Spleen (tissue), 11 donors: Measurements from ENCODE around the gene DYNLL1. TPM values are rescaled to one million over a fixed set of nuclear protein-coding genes. Genes with fewer than 3 reads are reported as not detected.

Experiments
- DNase-seq: peaks from one replicate; pipeline ENCODE4 v3.0.0-alpha.2; 2020
- H3K27ac ChIP-seq, 8 donors: fragments of 200-600 bp; sonication (generic) in 7 of 8; 1 replicate in 4 of 8; 2 replicates in 4 of 8; pipeline versions ENCODE4 v1.5.0 to v1.8.0; 2016 to 2021; ENCODE audit warnings: inconsistent platforms in 4 of 8, mild to moderate bottlenecking in 4 of 8, moderate library complexity in 1 of 8
- H3K27me3 ChIP-seq, 7 donors: fragments of 200-600 bp; sonication (generic) in 6 of 7; replicated peaks in 1 of 7; 1 replicate in 4 of 7; 2 replicates in 3 of 7; pipeline versions ENCODE4 v1.5.0 to v1.8.0; 2016 to 2021; ENCODE audit warnings: inconsistent platforms in 3 of 7, mild to moderate bottlenecking in 1 of 7
- H3K36me3 ChIP-seq, 6 donors: fragments of 200-600 bp; sonication (generic) in 5 of 6; 1 replicate in 4 of 6; 2 replicates in 2 of 6; pipeline versions ENCODE4 v1.5.0 to v1.8.0; 2016 to 2021; ENCODE audit warnings: inconsistent platforms in 2 of 6
- H3K4me1 ChIP-seq, 6 donors: fragments of 200-600 bp; sonication (generic) in 5 of 6; 1 replicate in 3 of 6; 2 replicates in 3 of 6; pipeline versions ENCODE4 v1.5.0 to v1.8.0; 2016 to 2021; ENCODE audit warnings: inconsistent platforms in 3 of 6
- H3K4me3 ChIP-seq, 8 donors: fragments of 200-600 bp; sonication (generic) in 7 of 8; 1 replicate in 4 of 8; 2 replicates in 4 of 8; pipeline versions ENCODE4 v1.5.0 to v1.8.0; 2016 to 2021; ENCODE audit warnings: inconsistent platforms in 4 of 8, mild to moderate bottlenecking in 4 of 8, moderate library complexity in 2 of 8
- H3K9me3 ChIP-seq, 8 donors: fragments of 200-600 bp; sonication (generic) in 7 of 8; 1 replicate in 4 of 8; 2 replicates in 4 of 8; pipeline versions ENCODE4 v1.5.0 to v1.8.0; 2016 to 2021; ENCODE audit warnings: inconsistent platforms in 4 of 8
- POLR2A ChIP-seq, 3 donors: fragments of 450-650 bp; IDR thresholded peaks; one replicate each; pipeline ENCODE4 v1.5.1; 2017; ENCODE audit warnings: antibody characterized with exemption in 3 of 3, mild to moderate bottlenecking in 1 of 3
- POLR2AphosphoS5 ChIP-seq, 3 donors: sonication (generic); formaldehyde crosslinking; IDR thresholded peaks; one replicate each; pipeline ENCODE4 v1.5.1; 2017; ENCODE audit warnings: antibody characterized with exemption in 3 of 3
- WGBS, 5 donors: extraction: QIAGEN DNeasy Blood & Tissue Kit in 3 of 5; methylation state at CpG; one replicate each; pipeline versions ENCODE4 v1.1.5 to v1.1.7; 2013 to 2018; 5-methylcytosine and 5-hydroxymethylcytosine counted together
- intact Hi-C: fragments of 100-400 bp; cut with DNase I; formaldehyde crosslinking; loops from one replicate; pipeline ENCODE4 v1.15.0; 2023; ENCODE audit warnings: low total_unique reads
- polyA plus RNA-seq, 3 donors: library from polyadenylated mRNA; stranded (reverse); fragments of 200-250 nt; gene quantifications; one replicate each; pipeline ENCODE4 v1.2.1, GENCODE V29; 2013
- total RNA-seq, 7 donors: library from RNA; depleted of rRNA in 3 of 7; stranded (reverse); fragments of >200 nt in 3 of 7; fragmentation: NEBNext Ultra II Directional in 4 of 7; extraction: Animal tissue kit (Norgen Biotek cat#: 25700) in 4 of 7; gene quantifications; one replicate each; pipeline versions ENCODE4 v1.1.0 to v1.2.1, GENCODE V29; 2016 to 2021
- TF ChIP-seq, protein P1 (sequence below), 11 experiments: fragments of 200-600 bp in 7 of 11; fragments of 450-650 bp in 4 of 11; sonication (generic) in 4 of 11; IDR thresholded peaks in 8 of 11; conservative IDR thresholded peaks in 3 of 11; 1 replicate in 7 of 11; 2 replicates in 4 of 11; pipeline versions ENCODE4 v1.4.0 to v1.8.0; 2016 to 2021; ENCODE audit warnings: antibody characterized with exemption in 11 of 11, inconsistent platforms in 4 of 11, mild to moderate bottlenecking in 1 of 11
- donor health status: healthy with polysubstance abuse.
- donor health status: DM: no; HTN: no; CAD: no; lungs with moderate emphysema.
- donor health status: DM: no; HTN: no; CAD: no.
- donor health status: Bipolar disorder and iron deficiency.
- donor health status: healthy.
- donor health status: DM: no; HTN: no; CAD: no.
- donor health status: DM: yes; HTN: yes; CAD: no.

DYNLL1 gene
- total and polyA plus RNA-seq, 10 donors, result 84.1 to 338 (median 158) TPM

DNA sequence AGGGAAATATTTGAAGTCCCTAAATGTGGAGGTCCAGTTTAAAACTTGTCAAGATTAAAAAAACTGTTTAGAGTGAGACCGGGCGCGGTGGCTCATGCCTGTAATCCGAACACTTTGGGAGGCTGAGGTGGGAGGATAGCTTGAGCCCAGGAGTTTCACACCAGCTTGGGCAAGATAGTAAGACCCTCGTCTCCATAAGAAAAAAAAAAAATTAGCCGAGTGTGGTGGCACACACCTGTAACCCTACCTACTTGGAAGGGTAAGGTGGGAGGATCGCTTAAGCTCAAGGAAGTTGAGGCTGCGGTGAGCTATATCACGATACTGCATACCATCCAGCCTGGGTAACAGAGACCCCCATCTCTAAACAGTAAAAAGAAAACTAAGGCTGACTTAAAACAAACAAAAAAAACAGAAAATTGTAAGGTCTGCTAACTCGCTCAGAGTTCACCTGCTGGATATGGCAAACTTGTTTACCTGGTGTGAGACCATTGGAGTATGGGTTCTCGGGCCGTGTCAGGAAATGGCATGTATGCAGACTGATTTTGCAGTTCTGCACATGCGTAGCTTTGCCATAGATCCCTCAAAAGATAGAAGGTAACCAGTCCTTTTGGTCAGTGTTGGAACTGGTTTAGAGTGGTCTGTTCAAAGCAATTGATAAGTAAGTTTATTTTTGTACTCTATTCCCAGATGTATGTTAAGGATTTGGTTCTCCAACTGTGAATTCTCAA lies 40.3 kb downstream of the DYNLL1 start:
- no peak for DNase-seq
- 42 to 56% (median 47%) methylated on average over 13 of the region's 13 CpGs for WGBS, 5 donors
- TF ChIP-seq POLR2AphosphoS5 (IDR thresholded peaks at IDR 0.05) (no peak), POLR2A (IDR thresholded peaks at IDR 0.05) (no peak)
- TF ChIP-seq, protein P1, sequence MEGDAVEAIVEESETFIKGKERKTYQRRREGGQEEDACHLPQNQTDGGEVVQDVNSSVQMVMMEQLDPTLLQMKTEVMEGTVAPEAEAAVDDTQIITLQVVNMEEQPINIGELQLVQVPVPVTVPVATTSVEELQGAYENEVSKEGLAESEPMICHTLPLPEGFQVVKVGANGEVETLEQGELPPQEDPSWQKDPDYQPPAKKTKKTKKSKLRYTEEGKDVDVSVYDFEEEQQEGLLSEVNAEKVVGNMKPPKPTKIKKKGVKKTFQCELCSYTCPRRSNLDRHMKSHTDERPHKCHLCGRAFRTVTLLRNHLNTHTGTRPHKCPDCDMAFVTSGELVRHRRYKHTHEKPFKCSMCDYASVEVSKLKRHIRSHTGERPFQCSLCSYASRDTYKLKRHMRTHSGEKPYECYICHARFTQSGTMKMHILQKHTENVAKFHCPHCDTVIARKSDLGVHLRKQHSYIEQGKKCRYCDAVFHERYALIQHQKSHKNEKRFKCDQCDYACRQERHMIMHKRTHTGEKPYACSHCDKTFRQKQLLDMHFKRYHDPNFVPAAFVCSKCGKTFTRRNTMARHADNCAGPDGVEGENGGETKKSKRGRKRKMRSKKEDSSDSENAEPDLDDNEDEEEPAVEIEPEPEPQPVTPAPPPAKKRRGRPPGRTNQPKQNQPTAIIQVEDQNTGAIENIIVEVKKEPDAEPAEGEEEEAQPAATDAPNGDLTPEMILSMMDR (IDR thresholded peaks at IDR 0.05 in 8 of 11, conservative IDR thresholded peaks at IDR 0.05 in 3 of 11), result no peak
- Histone ChIP-seq H3K4me1 (peaks cover 52 to 74% (median 63%) of the 10 kb centered on the region in 6 donors), H3K27me3 (no peaks in the 10 kb centered on the region), H3K4me3 (peak overlapping the region; percentile 43 to 97 (median 88)), H3K27ac (peak overlapping the region; percentile 71 to 99 (median 97)), H3K9me3 (no peaks in the 10 kb centered on the region), H3K36me3 (peaks cover 0 to 33% (median 0%) of the 10 kb centered on the region in 6 donors)
- intact Hi-C loops, result no loop called here

DNA sequence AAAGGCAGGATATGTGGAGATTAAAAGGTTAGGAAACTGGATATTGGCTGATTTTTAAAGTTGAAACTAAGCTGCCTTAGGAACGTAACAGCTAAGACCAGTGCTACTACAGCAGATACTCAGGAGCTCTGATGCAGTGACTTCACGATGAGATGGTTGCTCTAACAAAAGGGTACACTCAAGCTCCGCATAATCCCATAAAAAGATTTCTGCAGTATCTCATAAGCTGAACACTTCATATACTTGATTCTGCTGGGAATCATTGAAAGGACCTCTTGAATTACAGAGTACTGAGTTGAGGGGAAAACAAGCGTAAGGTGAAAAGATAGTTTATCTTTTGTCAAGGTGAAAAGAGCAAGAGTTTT lies 41.9 kb downstream of the DYNLL1 start:
- TF ChIP-seq, protein P1 (IDR thresholded peaks at IDR 0.05 in 8 of 11, conservative IDR thresholded peaks at IDR 0.05 in 3 of 11), result no peak
- TF ChIP-seq POLR2A (IDR thresholded peaks at IDR 0.05) (no peak), POLR2AphosphoS5 (IDR thresholded peaks at IDR 0.05) (no peak)
- WGBS, 5 donors, result 49 to 54% (median 50%) methylated on average over 4 of the region's 4 CpGs
- peak overlapping the region; percentile 69 to 99 (median 96) for H3K27ac ChIP-seq

DNA sequence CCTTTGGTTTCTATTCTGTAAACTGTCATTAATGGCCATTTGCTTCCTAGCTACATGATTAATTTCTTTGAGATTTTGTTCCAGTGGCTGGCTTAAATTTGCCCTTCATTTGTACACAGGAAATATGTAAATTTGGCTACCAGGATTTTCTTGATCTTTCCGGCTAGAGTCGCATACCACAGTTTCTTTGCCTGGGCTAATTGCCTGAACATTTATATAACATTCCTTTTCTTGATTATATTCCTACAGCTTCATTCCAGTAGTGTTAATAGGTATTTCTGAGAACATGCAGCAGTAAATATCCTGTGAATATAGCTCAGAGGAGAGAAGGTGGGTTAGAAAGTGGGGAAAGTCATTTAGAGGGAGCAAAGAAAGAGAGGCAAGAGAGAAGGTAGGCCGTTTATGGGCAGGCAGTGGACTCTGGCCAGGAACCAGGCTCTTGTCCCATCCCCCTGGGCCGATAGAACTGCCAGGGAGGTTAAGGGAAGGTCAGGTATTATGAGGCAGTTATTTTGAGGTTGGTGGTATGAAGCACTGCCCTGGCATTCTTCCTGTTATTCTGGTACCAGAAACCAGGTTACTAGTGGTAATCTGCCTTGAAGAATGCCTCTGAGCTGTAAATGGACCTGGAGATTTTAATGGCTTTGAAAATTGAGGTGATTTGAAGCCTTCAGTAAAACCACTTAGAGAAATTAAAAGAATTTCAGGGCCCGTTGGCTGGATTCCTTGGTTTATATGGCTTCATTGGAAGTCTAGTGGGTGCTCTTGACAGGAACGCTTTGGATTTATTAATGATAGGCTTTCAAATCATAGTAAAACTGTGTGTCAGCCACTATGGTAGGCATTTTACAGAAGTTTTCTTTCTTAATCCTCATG lies 42.6 kb downstream of the DYNLL1 start:
- peak overlapping the region; percentile 69 to 99 (median 96) for H3K27ac ChIP-seq
- WGBS, 5 donors, result 13 to 26% (median 19%) methylated on average over 6 of the region's 6 CpGs
- H3K9me3 ChIP-seq, result no peaks in the 10 kb centered on the region
- H3K27me3 ChIP-seq, result no peaks in the 10 kb centered on the region
- peak overlapping the region in 7 of 8 donors; percentile 9 to 97 (median 89) for H3K4me3 ChIP-seq
- peaks cover 56 to 93% (median 85%) of the 10 kb centered on the region in 6 donors for H3K4me1 ChIP-seq
- DNase-seq, result peak; percentile 82
- peaks cover 0 to 55% (median 0%) of the 10 kb centered on the region in 6 donors for H3K36me3 ChIP-seq
- TF ChIP-seq POLR2AphosphoS5 (IDR thresholded peaks at IDR 0.05), result peak in 1 of 3 donors; percentile 83
- TF ChIP-seq POLR2A (IDR thresholded peaks at IDR 0.05), result no peak
- intact Hi-C loops, result no loop called here

More for the DNA sequence above, 41.9 kb downstream of the DYNLL1 start:
- H3K4me1 ChIP-seq, result peaks cover 56 to 90% (median 79%) of the 10 kb centered on the region in 6 donors
- no peak for DNase-seq
- peaks cover 0 to 49% (median 0%) of the 10 kb centered on the region in 6 donors for H3K36me3 ChIP-seq
- no peaks in the 10 kb centered on the region for H3K27me3 ChIP-seq
- H3K9me3 ChIP-seq, result no peaks in the 10 kb centered on the region
- peak overlapping the region in 7 of 8 donors; percentile 9 to 97 (median 89) for H3K4me3 ChIP-seq
- intact Hi-C loops, result no loop called here

DNA sequence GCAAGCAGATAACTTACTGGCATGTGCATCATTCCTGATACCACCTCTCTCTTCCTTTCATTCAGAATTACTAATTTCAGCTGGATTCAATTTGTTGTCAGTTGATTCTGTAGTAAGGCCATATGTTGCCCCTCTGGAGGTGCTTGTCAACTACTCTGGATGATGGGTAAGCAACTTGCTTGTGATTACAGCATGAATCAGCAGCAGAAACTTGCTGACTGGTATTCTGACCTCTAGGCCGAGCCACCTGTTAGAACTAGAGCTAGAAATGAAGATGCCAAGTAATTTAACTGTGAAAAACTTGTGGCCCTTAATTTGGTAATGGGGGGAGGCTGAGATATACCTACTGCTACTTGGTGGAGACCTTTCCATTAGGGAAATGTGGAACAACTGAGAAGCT lies 43.4 kb downstream of the DYNLL1 start:
- WGBS, 5 donors, result 33 to 80% (median 44%) methylated on average over 1 of the region's 1 CpG
- Histone ChIP-seq H3K9me3 (no peaks in the 10 kb centered on the region), H3K27ac (peak overlapping the region in 7 of 8 donors; percentile 84 to 99 (median 96)), H3K27me3 (no peaks in the 10 kb centered on the region), H3K36me3 (peaks cover 0 to 63% (median 0%) of the 10 kb centered on the region in 6 donors), H3K4me3 (peak overlapping the region in 3 of 8 donors; percentile 3 to 97 (median 89)), H3K4me1 (peaks cover 60 to 95% (median 91%) of the 10 kb centered on the region in 6 donors)
- DNase-seq, result no peak
- intact Hi-C loops, result no loop called here
- TF ChIP-seq POLR2AphosphoS5 (IDR thresholded peaks at IDR 0.05) (no peak), POLR2A (IDR thresholded peaks at IDR 0.05) (no peak)
- TF ChIP-seq, protein P1 (IDR thresholded peaks at IDR 0.05 in 8 of 11, conservative IDR thresholded peaks at IDR 0.05 in 3 of 11), result no peak
